Measurements from ENCODE around the gene TIMM44. TPM values are rescaled to one million over a fixed set of nuclear protein-coding genes. Genes with fewer than 3 reads are reported as not detected.
A peak's percentile ranks its signal among the peaks of the same experiment; 100 is the strongest.

TIMM44 gene
- total RNA-seq, 1 donor from 2014 or later = 97.6 TPM

GRCh38 chr19:7902796-7903243, 40.6 kb downstream of the TIMM44 start:
- Mint-ChIP-seq H3K27me3 (ENCODE audit: low read depth) (peaks cover 6% of the 10 kb centered on the region), H3K4me1 (peaks cover 25% of the 10 kb centered on the region), H3K36me3 (ENCODE audit: low read depth) (peaks cover 2% of the 10 kb centered on the region), H3K27ac (ENCODE audit: unreplicated experiment) (no peak overlapping the region), H3K4me3 (peak overlapping the region; percentile 95), H3K9me3 (no peaks in the 10 kb centered on the region)
- TF ChIP-seq CTCF (conservative IDR thresholded peaks at IDR 0.05) = no peak
- DNase-seq (ENCODE audit: low read depth, low spot score) = no peak

- peak overlapping the region; percentile 65 for H3K4me3 Mint-ChIP-seq
- peaks cover 2% of the 10 kb centered on the region for H3K36me3 Mint-ChIP-seq (ENCODE audit: low read depth)
- DNase-seq (ENCODE audit: low read depth, low spot score) = no peak
- H3K4me1 Mint-ChIP-seq = peaks cover 28% of the 10 kb centered on the region
- no peak overlapping the region for H3K27ac Mint-ChIP-seq (ENCODE audit: unreplicated experiment)
- peaks cover 6% of the 10 kb centered on the region for H3K27me3 Mint-ChIP-seq (ENCODE audit: low read depth)
- no peak for TF ChIP-seq CTCF (conservative IDR thresholded peaks at IDR 0.05)
- H3K9me3 Mint-ChIP-seq = no peaks in the 10 kb centered on the region
Measured at GRCh38 chr19:7901337-7901736, 42.1 kb downstream of the TIMM44 start.

GRCh38 chr19:7900931-7901330, 42.5 kb downstream of the TIMM44 start:
- Mint-ChIP-seq H3K36me3 (ENCODE audit: low read depth) (peaks cover 2% of the 10 kb centered on the region), H3K27ac (ENCODE audit: unreplicated experiment) (no peak overlapping the region), H3K4me1 (peaks cover 28% of the 10 kb centered on the region), H3K9me3 (no peaks in the 10 kb centered on the region), H3K4me3 (peak overlapping the region; percentile 65), H3K27me3 (ENCODE audit: low read depth) (peaks cover 6% of the 10 kb centered on the region)
- TF ChIP-seq CTCF (conservative IDR thresholded peaks at IDR 0.05) = no peak
- no peak for DNase-seq (ENCODE audit: low read depth, low spot score)

- Mint-ChIP-seq H3K27ac (ENCODE audit: unreplicated experiment) (no peak overlapping the region), H3K36me3 (ENCODE audit: low read depth) (no peaks in the 10 kb centered on the region), H3K9me3 (no peaks in the 10 kb centered on the region), H3K4me3 (peak overlapping the region; percentile 65), H3K4me1 (peaks cover 24% of the 10 kb centered on the region), H3K27me3 (ENCODE audit: low read depth) (peaks cover 6% of the 10 kb centered on the region)
- no peak for TF ChIP-seq CTCF (conservative IDR thresholded peaks at IDR 0.05)
- no peak for DNase-seq (ENCODE audit: low read depth, low spot score)
Measured at GRCh38 chr19:7900401-7900870, 43.0 kb downstream of the TIMM44 start.

- peaks cover 6% of the 10 kb centered on the region for H3K27me3 Mint-ChIP-seq (ENCODE audit: low read depth)
- H3K36me3 Mint-ChIP-seq (ENCODE audit: low read depth) = no peaks in the 10 kb centered on the region
- no peak overlapping the region for H3K4me3 Mint-ChIP-seq
- TF ChIP-seq CTCF (conservative IDR thresholded peaks at IDR 0.05) = no peak
- peaks cover 19% of the 10 kb centered on the region for H3K4me1 Mint-ChIP-seq
- H3K9me3 Mint-ChIP-seq = no peaks in the 10 kb centered on the region
- H3K27ac Mint-ChIP-seq (ENCODE audit: unreplicated experiment) = no peak overlapping the region
- no peak for DNase-seq (ENCODE audit: low read depth, low spot score)
Measured at GRCh38 chr19:7899751-7900378, 43.6 kb downstream of the TIMM44 start.

All from neural crest cell (in vitro differentiated cells).